ENCODE measurements around the gene TRABD2B. TPM values are rescaled to one million over a fixed set of nuclear protein-coding genes. Genes with fewer than 3 reads are reported as not detected.

Gene TRABD2B
- total and polyA plus RNA-seq, 11 donors, result 0.31 to 1.1 (median 0.80) TPM

DNA sequence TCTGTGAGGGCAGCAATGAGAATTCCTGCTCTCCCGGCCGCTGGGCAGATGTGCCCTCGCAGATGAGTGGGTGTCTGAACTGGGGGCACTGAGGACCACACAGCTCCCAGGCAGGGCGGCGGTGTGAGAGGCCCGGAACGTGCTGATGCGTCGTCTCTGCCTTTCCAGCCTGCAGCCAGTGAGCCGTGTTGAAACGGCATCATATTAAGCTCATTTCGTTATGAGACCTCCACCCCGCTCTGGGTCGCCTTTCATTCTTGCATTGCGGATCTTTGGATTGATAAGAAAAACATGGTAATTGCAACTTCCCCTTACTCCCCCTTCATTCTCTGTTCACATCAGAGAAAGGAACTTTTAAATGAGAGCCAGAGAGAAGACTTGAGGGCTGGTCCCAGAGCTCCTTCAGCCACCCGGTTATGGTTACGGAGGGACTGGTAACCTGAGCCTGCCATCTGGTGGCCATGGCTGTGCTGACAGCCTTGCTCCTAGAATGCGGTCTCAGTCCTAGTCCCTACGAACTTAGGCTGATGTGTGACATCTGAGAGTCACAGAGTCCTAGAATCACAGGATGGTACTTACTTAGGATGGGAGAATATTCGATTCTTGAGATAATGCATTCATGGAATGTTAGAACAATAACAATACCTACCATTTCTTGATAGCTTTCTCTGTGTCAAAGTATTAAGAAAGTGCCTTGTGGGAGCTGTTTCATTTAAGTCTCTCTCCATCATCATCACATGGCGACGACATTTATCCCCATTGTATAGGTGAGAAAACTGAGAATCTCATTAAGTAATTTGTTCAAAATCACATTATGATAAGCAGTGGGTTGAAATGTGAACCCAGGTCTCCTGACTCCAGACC lies 271.0 kb downstream of the TRABD2B start:
- intact Hi-C loops (cut with DNase I), result loop anchor here in 8 of 10 donors (5.0 to 10.0 kb wide), 10 partner anchors 199 to 549 kb away; partner anchors contain the start of gene PDZK1IP1 (in 1 of the 8)
- H3K27me3 ChIP-seq, result peaks cover 15 to 48% (median 28%) of the 10 kb centered on the region in 9 donors
- TF ChIP-seq POLR2A (IDR thresholded peaks at IDR 0.05), result no peak
- TF ChIP-seq, protein P1, sequence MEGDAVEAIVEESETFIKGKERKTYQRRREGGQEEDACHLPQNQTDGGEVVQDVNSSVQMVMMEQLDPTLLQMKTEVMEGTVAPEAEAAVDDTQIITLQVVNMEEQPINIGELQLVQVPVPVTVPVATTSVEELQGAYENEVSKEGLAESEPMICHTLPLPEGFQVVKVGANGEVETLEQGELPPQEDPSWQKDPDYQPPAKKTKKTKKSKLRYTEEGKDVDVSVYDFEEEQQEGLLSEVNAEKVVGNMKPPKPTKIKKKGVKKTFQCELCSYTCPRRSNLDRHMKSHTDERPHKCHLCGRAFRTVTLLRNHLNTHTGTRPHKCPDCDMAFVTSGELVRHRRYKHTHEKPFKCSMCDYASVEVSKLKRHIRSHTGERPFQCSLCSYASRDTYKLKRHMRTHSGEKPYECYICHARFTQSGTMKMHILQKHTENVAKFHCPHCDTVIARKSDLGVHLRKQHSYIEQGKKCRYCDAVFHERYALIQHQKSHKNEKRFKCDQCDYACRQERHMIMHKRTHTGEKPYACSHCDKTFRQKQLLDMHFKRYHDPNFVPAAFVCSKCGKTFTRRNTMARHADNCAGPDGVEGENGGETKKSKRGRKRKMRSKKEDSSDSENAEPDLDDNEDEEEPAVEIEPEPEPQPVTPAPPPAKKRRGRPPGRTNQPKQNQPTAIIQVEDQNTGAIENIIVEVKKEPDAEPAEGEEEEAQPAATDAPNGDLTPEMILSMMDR (IDR thresholded peaks at IDR 0.05), result peak; percentile 80 to 96 (median 84)
- no peak overlapping the region for H3K27ac ChIP-seq
- H3K4me1 ChIP-seq, result peaks cover 0 to 17% (median 13%) of the 10 kb centered on the region in 12 donors
- 10 to 14% (median 12%) methylated on average over 19 to 22 of the region's 22 CpGs for WGBS, 4 donors
- ATAC-seq, result peak; percentile 82 to 93 (median 88)
- peak overlapping the region in 8 of 12 donors; percentile 8 to 35 (median 30) for H3K4me3 ChIP-seq
- H3K9me3 ChIP-seq, result no peaks in the 10 kb centered on the region
- peak; percentile 68 to 79 (median 72) for DNase-seq
- no peaks in the 10 kb centered on the region for H3K36me3 ChIP-seq

DNA sequence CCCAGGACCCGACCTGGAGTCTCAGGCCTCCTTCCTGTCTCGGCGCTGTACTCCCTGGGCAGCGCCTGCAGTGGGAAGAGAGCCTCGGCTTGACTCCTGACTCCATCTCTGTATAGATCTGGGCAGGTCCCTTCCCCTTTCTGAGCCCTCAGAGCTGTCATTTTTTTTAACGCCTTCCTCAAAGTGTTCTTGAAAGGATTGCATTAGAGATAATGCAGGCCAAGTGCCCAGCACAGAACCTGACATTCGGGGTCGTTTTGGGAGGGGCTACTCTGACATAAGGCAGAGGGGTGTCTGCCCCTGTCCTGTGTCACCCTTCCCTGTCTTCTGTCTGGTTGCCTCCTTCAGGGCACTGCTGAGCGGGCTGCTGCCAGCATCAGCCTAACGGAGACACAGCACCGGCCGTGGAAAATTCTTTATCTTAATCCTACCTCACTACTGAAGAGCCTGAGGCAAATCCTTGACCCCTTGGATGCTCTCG lies 271.6 kb downstream of the TRABD2B start:
- no peak for TF ChIP-seq POLR2A (IDR thresholded peaks at IDR 0.05)
- TF ChIP-seq, protein P1 (IDR thresholded peaks at IDR 0.05), result no peak
- peaks cover 0 to 17% (median 13%) of the 10 kb centered on the region in 12 donors for H3K4me1 ChIP-seq
- H3K4me3 ChIP-seq, result peak overlapping the region in 7 of 12 donors; percentile 20 to 35 (median 32)
- DNase-seq (no peak), ATAC-seq (peak in 2 of 4 donors; percentile 5 to 19)
- intact Hi-C loops (cut with DNase I), result loop anchor here in 8 of 10 donors (5.0 to 10.0 kb wide), 10 partner anchors 198 to 548 kb away; partner anchors contain the start of gene PDZK1IP1 (in 1 of the 8)
- peaks cover 15 to 52% (median 28%) of the 10 kb centered on the region in 9 donors for H3K27me3 ChIP-seq
- H3K9me3 ChIP-seq, result no peaks in the 10 kb centered on the region
- 9 to 23% (median 13%) methylated on average over 12 to 13 of the region's 13 CpGs for WGBS, 4 donors
- no peak overlapping the region for H3K27ac ChIP-seq
- H3K36me3 ChIP-seq, result no peaks in the 10 kb centered on the region

DNA sequence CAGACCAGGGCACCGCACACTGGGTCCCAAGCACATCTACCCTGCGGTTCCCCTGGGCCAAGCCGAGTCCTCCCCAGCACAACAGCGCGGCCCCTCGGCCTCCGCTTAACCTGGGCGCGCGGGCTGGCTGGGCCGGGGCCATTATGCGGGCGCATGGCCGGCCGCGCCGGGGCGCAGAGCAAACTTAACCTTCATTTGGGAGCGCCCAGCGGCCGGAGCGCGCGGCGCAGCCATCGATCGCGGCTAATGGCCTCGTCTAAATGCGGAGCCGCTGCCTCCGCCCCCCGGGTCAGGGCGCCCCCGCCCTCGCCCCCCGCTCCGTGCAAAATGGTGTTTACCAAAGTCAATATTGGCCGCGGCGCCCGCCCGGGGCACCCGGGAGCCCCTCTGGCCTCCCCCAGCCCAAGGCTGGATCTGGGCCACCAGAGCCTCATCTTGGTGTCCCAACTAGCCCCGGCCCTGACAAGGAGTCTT lies 272.1 kb downstream of the TRABD2B start:
- Histone ChIP-seq H3K4me3 (peak overlapping the region in 7 of 12 donors; percentile 19 to 33 (median 28)), H3K4me1 (peaks cover 0 to 17% (median 13%) of the 10 kb centered on the region in 12 donors), H3K27me3 (peaks cover 15 to 57% (median 30%) of the 10 kb centered on the region in 9 donors), H3K9me3 (no peaks in the 10 kb centered on the region), H3K36me3 (no peaks in the 10 kb centered on the region), H3K27ac (no peak overlapping the region)
- DNase-seq (no peak), ATAC-seq (peak in 3 of 4 donors; percentile 5 to 40 (median 22))
- no peak for TF ChIP-seq POLR2A (IDR thresholded peaks at IDR 0.05)
- TF ChIP-seq, protein P1 (IDR thresholded peaks at IDR 0.05), result peak in 4 of 12 donors; percentile 8 to 32 (median 14)
- intact Hi-C loops (cut with DNase I), result loop anchor here in 8 of 10 donors (5.0 to 10.0 kb wide), 10 partner anchors 198 to 548 kb away; partner anchors contain the start of gene PDZK1IP1 (in 1 of the 8)
- 1 to 3% (median 2%) methylated on average over 7 to 45 of the region's 45 CpGs for WGBS, 4 donors
